HPDE6-E6E7 (cell line): Measurements from ENCODE around the gene INSR.
"Not testable (repeated sequence)": the region's sequence is repeated elsewhere in the genome, so short reads cannot be mapped to it uniquely, and the experiment has no call there.

Experiments used
- DNase-seq: peaks from one replicate; pipeline ENCODE4 v3.0.0; 2011; ENCODE audit warnings: missing footprints; ENCODE audit errors: extremely low spot score

Gene INSR

DNA sequence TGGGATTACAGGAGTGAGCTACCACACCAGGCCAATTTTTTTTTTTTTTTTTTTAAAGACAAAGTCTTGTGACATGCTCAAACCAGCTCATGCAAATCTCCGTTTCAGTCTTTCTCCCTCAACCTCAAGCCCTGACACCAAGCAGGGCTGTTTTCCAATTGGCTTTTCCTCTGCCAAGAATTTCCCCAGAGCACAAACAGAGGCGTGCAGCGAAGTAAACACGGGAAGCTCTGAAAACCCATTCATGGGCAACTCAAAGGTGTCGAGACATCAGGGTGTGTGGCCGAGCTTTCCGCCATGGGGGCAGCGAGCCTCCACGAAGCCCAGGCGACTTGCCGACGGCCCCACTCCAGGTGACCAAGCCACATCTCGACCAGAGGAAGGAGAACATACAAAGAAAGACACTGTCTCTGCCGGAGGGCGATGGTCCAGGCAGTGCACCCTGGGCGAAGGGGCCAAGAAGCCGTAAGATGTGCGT is 70.0 kb downstream of the INSR start:
- no peak for DNase-seq

DNA sequence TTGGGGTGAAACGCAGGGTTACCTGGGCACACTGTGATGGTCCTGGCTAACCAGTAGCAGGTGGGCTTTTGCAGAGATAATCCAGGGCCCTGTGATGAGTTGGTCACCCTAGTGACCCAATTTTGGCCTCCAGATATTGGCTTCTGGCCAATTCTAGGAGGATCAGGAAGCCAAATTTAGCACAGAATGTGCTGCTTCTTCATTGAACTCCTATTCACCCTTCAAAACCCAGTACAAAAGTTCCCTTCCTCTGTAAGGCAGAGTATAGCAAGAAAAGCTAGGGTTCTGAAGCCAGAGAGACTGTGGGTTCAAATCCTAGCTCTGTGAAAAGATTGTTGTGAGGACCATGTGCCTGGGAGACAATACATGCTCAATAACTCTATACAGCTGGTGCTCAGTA is 70.8 kb downstream of the INSR start:
- DNase-seq, result no peak

DNA sequence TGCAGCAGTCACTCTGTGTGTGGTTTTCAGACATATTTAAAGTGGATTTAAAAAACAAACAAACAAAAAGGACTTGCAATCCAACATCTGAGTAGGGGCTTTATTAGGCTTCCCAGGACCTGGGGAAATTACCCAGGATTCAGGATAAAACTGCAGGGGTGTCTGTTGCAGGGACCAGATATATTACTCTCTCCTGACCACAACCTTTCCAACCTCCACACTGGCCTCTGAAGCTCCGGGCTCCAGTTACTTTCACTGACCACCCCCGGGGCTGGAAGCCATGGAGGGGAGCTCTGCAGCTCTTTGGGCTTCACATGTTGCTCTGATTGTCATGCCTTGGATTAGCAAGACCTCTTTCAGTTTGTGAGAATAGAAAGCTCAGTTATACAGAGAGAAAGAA is 75.2 kb downstream of the INSR start:
- no peak for DNase-seq

DNA sequence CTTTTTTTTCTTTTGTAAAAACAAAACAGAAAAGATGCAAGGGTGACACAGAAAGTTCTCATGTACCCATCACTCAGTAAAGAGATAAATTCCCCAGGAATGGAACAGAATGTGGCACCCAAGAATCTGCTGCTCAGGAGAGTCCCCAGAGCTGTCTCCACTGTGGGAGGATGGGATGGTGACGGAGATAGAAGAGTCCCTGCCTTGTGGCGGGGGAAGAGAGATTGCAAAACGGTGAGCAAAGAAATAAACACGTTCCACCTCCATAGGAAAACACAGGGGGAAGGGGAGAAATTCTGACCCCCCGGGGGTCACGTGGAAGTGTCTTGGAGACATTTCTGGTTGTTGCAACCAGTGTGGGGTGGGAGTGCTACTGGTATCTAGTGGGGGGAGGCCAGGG is 76.4 kb downstream of the INSR start:
- DNase-seq, result no peak

DNA sequence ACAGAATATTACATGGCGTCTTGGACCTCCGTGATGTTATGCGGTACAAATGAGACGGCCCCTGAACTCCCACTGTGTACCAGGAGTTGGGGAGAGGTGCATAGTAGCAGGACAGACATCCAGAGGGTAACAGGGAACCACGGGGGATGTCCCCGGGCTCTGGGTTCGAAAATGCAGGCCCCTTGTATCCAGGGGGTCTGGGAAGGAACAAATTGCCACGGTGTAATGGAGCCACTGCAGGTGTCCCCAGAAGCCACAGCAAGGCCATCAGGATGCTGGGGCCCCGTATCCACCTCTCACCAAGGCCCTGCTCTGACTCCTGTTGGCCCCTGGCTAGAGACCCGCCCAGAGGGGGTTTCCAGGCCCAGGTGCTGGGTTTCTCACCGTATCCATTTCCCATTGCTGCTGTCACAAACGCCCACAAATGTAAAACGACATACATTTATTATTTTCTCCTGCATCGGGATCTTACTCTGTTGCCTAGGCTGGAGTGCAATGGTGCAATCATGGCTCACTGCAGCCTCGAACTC is 77.8 kb downstream of the INSR start:
- DNase-seq, result no peak

DNA sequence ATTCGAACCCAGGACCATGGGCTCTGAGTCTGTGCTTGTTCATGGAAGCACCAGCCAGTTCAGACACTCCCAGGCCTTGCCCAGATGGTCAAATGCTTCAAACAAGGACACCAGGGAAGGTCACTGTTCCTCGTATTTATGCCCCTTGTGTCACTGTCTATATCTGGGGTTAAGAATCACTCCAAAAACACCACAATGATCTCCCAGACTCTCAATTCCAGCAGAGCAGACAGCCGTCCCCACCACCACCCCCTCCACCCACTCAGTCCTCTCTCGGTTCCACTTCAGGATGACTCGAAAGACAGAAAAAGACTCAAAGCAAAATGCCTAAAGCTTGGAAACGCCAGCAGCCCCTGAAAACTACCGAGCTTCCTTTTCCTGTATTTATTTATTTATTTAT is 79.0 kb downstream of the INSR start:
- no peak for DNase-seq

DNA sequence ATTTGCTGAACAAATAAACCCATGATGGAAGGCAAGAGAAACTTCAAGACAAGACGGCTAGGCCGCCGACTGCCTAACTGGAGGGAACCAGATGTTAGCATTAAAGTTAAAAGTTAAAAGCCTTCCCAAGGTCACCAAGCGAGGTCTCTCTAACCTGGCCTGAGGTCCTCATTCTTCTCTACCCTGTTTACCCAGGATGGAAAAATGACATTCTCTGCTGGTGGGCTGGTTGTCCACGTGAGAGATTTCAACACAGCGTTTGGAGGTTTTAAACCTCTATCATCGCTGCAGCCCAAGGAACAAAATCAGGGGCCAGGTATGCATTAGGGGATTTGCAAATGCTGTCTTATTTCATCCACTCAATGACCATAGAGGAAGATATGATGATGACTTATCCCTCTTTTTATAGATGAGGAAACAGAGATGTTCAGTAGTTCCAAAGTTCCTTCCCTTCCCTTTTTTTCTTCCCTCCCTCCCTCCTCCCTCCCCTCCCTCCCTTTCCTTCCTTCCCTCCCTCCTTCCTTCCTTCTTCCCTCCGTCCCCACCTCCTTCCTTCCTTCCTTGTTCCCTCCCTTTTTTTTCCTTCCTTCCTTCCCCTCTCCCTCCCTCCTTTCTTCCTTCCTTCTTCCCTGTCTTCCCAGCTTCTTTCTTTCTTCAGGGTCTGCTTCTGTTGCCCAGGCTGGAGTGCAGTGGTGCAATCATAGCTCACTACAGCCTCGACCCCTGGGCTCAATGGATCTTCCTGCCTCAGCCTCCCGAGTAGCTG is 79.7 kb downstream of the INSR start:
- no peak for DNase-seq

DNA sequence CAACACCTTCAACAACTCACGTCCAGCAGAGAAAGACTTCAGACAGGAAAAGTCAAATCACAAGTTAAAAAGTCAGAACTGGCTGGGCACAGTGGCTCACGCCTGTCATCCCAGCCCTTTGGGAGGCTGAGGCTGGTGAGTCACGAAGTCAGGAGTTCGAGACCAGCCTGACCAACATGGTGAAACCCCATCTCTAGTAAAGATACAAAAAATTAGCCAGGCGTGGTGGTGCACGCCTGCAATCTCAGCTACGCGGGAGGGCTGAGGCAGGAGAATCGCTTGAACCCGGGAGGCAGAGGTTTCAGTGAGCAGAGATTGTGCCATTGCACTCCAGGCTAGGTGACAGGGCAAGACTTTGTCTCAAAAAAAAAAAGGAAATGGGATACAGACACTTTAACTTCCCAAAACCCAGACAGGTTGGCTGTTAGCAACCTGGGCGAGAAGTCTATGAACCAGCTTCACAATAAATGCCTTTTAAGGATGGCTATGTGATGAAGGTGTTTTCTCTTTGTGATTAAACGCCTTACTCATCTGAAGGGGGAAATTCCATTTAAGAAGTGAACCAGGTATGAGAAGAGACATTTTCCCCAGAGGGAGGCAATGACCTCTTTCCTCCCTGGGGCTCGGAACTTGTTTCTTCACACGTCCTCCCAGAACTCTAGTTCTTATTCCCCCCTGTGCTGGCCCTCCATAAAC is 80.4 kb downstream of the INSR start:
- DNase-seq, result no peak

DNA sequence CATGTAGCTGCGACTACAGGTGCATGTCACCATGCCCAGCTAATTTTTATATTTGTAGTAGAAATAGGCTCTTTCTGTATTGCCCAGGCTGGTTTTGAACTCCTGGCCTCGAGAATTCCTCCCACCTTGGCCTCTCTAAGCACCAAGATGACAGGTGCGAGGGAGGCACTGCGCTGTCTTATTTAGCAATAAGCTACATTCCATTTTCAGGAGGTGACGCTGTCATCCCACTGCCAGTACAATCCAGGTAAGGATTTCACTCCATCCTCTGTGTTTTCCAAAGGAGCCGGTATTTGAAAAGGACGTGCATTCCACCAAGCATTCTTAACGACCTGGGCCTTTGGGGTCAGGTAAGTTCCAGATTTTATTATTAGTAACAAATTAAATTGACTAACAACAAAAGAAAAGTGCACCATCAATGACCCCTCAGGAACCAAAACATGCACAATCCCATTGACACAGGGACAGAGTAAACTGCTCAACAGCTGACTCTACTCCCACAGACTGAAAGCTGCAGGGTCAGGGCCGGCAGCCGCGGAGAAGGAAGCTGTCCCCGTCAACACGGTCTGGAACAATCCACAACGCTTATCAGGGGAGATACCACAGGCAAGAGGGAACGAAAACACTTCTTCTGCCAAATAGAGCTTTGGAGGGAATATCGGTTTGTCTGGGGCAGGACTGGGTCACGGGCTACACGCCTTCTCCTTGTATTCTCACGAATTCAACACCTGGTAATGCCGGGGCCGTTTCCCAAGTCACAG is 82.8 kb downstream of the INSR start:
- no peak for DNase-seq

DNA sequence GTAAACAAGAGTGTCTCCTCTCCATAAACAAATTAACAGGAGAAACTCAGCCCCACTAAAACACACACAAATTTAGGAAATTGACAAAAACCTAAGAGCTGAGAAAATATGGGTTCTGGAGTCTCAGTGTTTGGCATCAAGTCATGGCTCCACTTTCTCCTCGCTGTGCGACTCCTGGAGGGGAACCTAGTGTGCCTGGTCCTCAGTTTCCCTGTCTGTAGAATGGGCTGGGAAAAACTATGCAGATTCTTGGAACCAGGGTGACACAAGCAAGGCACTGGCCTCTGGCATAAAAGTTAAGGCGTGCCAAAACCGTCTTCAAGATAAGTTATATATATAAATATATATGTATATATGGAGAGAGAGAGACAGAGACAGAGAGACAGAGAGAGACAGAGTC is 83.9 kb downstream of the INSR start:
- DNase-seq, result no peak

DNA sequence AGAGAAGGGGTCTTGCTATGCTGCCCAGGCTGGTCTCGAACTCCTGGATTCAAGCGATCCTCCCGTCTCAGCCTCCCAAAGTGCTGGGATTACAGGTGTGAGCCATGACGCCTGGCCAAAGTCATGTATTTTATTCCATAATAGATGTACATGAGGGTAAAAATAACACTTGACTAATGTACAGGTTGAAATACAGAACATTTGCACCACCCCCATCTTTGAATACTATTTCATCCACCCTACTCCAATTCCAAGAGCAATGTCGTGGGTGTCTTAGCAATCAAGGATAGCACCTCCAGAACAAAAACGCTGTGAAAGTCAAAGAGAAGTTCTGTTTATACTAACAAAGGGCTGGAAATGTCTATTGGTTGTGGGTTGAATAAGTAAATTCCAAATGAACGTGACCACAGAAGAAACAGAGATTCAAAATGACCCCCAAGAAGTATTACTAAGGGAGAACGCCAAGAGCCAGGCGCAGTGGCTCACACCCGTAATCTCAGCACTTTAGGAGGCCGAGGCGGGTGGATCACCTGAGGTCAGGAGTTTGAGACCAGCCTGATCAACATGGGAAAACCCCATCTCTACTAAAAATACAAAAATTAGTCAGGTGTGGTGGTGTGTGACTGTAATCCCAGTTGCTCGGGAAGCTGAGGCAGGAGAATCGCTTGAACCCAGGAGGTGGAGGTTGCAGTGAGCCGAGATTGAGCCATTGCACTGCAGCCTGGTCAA is 84.5 kb downstream of the INSR start:
- DNase-seq, result not testable (repeated sequence)

DNA sequence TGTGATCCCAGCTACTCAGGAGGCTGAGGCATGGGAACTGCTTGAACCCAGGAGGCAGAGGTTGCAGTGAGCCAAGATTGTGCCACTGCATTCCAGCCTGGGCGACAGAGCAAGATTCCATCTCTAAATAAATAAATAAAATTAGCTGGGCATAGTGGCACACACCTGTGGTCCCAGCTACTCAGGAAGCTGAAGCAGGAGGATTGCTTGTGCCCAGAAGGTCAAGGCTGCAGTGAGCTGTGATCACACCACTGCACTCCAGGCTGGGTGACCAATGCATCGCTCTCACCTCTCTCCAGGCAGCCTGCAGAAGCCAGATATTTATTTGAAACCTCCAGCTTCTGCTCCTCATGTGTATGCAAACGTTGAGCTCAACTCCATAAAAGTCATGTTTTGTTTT is 85.2 kb downstream of the INSR start:
- not testable (repeated sequence) for DNase-seq

DNA sequence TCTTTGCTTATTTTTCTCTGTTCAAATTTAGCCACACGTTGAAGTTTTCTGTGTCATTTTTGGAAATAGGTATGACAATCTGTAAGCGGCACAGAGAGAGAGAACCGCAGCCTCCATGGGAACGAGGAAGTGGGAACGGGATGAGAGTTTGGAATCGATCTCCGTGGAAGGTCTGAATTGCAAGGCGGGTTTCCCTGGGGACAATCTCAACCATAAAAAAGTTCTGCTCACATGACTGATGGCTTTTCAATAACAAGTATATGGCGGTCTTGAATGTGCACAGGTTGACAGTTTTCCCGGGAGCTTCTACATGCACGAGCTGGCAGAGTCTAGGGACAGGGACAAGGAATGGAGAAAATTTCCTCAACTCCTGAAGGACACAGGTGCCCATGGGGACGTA is 90.9 kb downstream of the INSR start:
- no peak for DNase-seq

DNA sequence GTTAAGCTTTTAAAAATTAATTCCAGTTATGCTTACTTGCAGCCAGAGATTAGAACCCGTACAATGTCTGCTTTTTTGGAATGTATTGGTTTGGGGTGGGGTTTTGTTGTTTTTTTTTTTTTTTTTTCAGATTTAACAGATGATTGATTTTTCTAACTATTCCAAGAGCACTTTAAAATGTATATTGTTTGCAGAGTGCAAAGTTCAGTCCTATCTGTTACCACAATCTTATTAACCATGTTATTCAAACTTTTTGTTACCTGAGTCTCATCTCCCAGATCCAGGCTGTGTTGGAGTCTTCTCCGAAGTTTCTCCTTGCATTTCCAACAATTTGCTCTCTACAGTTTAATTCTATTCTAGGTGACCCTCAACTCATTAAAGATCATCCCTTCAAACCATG is 91.3 kb downstream of the INSR start:
- DNase-seq, result no peak

DNA sequence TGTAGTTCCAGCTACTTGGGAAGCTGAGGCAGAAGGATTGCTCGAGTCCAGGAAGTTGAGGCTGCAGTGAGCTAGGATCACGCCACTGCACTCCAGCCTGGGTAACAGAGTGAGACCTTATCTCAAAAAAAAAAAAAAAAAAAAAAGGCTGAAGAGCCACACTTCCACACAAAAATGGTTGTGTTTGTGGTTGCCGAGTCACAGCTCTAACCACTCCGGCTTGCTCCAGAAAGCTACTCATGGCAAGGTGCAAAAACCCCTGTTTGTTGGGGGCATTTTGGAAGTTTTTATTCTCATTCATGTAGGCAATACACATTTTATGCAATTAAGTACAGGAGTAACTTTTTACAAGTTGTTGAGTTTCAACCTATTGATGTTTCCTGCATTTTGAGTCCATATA is 93.5 kb downstream of the INSR start:
- DNase-seq, result no peak

DNA sequence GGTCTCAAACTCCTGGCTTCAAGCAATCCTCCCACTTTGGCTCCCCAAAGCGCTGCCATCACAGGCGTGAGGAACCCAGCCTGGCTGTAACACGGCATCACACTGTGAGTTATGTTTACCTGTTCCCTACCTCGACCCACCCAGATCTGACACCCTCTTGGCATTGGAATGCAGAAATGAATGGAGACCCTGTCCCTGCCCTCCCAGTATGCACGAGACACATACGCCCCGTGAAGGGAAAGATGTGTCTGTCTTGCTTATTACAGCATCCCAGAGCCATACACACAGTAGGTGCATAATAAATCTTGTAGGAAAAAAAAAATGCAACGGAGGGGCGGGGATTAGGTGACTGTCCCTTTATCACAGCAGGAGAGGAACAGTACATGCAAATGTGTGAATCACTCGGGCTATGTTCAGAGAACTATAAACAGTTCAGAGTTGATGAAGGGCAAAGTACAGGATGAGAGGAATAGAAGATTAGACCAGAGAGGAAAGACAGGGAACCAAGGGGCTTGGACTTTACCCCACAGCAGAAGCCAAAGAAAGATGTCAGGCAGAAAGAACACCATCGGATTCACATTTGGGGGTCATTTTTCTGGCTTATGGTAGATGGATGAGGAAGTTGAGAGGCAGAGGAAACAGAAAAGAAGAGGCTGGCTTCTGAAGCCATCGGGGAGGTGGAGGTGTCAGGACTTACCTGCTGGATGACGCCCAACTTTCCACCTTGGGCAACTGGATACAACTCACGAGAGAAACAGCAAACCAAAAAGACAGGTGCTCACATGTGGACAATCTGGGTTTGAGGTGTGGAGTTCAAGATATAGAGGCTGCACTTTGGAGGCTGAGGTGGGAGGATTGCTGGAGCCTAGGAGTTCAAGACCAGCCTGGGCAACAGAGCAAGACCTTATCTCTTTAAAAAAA is 94.3 kb downstream of the INSR start:
- DNase-seq, result no peak

DNA sequence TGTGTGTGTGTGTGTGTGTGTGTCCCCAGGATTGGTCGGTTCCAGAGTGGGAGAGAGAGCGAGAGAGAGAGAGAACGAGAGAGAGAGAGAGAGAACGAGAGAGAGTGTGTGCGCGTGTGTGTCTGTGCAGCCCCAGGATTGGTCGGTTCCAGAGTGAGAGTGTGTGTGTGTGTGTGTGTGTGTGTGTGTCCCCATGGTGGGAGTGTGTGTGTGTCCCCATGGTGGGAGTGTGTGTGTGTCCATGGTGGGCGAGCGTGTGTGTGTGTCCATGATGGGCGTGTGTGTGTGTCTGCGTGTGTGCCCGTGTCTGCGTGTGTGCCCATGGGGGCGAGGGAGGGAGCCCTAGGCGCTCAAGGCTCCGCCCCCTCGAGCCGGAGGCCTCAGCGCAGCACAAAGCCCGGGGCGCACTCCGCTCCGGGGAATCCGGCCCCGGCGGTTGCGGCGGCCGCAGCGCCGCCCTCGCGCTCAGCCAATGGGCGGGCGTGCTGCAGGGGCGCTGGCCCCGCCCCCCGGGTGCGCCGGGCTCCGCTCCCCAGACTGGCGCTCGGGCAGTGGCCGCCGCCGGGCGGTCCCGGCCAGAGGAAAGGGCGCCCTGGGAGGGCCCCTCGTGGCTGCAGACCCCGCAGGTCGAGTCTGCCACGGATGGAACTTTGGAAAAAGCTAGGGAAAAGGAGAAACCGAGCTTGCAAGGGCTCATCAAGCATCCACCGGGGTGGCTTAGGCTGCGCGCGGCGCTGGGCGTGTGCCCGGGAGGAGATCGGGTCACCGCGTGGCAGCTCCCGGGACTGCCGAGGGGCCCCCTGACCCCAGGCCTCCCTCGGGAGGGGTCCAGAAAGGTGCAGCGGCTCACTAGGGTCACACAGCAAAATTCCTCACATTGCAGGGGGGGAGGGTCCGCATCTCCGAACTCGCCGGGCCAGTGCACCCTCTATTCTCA is 96.2 kb downstream of the INSR start:
- peak; percentile 76 for DNase-seq

DNA sequence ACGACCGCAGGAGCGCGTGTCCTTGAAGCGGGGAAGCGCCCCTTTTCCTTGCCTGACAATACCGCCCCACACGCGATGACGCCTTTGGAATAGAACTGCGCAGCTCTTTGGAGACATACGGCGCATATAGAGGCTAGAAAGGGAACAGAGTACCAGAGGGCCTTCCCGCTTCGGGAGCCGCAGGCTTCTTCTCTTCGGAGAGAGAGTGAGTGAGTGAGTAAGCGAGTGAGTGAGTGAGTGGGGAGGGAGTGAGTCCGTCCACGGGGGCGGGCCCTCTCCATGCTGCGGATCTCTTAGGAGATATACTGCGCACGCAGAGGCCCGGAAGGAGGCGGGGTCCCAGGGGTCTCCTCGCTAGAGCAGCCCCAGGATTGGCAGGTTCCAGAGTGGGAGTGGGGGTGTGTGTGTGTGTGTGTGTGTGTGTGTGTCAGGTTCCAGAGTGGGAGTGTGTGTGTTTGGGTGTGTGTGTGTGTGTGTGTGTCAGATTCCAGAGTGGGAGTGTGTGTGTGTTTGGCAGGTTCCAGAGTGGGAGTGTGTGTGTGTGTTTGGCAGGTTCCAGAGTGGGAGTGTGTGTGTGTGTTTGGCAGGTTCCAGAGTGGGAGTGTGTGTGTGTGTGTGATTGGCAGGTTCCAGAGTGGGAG is 97.0 kb downstream of the INSR start:
- DNase-seq, result peak; percentile 34

DNA sequence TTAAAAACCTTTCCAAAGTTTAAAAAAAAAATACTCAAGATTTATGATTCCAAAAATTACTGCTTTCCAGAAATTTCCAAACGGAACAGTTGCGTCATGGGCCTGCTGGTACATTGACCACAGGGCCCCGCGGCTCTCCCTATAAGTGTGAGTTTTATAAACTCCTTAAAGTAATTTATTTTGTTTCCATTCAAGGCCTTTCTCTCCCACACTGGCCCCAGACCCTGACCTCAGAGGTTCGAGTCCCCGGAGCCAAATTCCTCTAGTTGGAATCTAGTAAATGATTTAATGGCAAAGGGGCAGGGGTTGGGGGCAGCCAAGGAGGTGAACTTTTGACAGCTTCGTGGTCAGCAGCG is 97.5 kb downstream of the INSR start:
- DNase-seq, result no peak
